ENCODE results near the gene L3MBTL2. TPM values are rescaled to one million over a fixed set of nuclear protein-coding genes. Genes with fewer than 3 reads are reported as not detected.
A peak's percentile ranks its signal among the peaks of the same experiment; 100 is the strongest.
"Not testable (repeated sequence)": the region's sequence is repeated elsewhere in the genome, so short reads cannot be mapped to it uniquely, and the experiment has no call there.

L3MBTL2 gene
- total and polyA plus RNA-seq, 4 donors = 8.7 to 17.4 (median 12.3) TPM

GRCh38 chr22:41177622-41178424, 27.3 kb upstream of the L3MBTL2 start:
- Histone ChIP-seq H3K9ac (ENCODE audit: low read depth in 1 of 2, low read length in 2 of 2) (no peak overlapping the region), H3K4me3 (ENCODE audit: low read depth in 1 of 3, low read length in 3 of 3) (no peak overlapping the region), H3K36me3 (ENCODE audit: control insufficient read depth in 4 of 4, insufficient read depth in 3 of 4, low read depth in 1 of 4, low read length in 3 of 4) (peaks cover 29 to 61% (median 57%) of the 10 kb centered on the region in 4 donors), H3K27me3 (ENCODE audit: control insufficient read depth in 4 of 4, insufficient read depth in 4 of 4, low read length in 3 of 4) (no peaks in the 10 kb centered on the region), H3K27ac (ENCODE audit: low read depth in 1 of 2, low read length in 2 of 2) (no peak overlapping the region), H3K4me1 (ENCODE audit: control insufficient read depth in 4 of 4, insufficient read depth in 4 of 4, low read length in 3 of 4) (no peaks in the 10 kb centered on the region), H3K9me3 (ENCODE audit: control insufficient read depth in 4 of 4, low read length in 3 of 4) (no peaks in the 10 kb centered on the region)
- TF ChIP-seq GABPA (IDR thresholded peaks at IDR 0.05 in 1 of 2, conservative IDR thresholded peaks at IDR 0.05 in 1 of 2) (no peak), MAX (IDR thresholded peaks at IDR 0.05) (no peak)
- no peak for DNase-seq (ENCODE audit: low spot score)
- WGBS = 85% methylated on average over 9 of the region's 9 CpGs

- Histone ChIP-seq H3K9ac (ENCODE audit: low read depth in 1 of 2, low read length in 2 of 2) (no peak overlapping the region), H3K27ac (ENCODE audit: low read depth in 1 of 2, low read length in 2 of 2) (no peak overlapping the region), H3K9me3 (ENCODE audit: control insufficient read depth in 4 of 4, low read length in 3 of 4) (no peaks in the 10 kb centered on the region), H3K36me3 (ENCODE audit: control insufficient read depth in 4 of 4, insufficient read depth in 3 of 4, low read depth in 1 of 4, low read length in 3 of 4) (peaks cover 29 to 55% (median 51%) of the 10 kb centered on the region in 4 donors), H3K4me3 (ENCODE audit: low read depth in 1 of 3, low read length in 3 of 3) (no peak overlapping the region), H3K4me1 (ENCODE audit: control insufficient read depth in 4 of 4, insufficient read depth in 4 of 4, low read length in 3 of 4) (no peaks in the 10 kb centered on the region), H3K27me3 (ENCODE audit: control insufficient read depth in 4 of 4, insufficient read depth in 4 of 4, low read length in 3 of 4) (no peaks in the 10 kb centered on the region)
- WGBS = 66% methylated on average over 8 of the region's 8 CpGs
- TF ChIP-seq HNF4A (conservative IDR thresholded peaks at IDR 0.05) (peak; percentile 15 to 51), HNF4G (IDR thresholded peaks at IDR 0.05) (no peak), YY1 (IDR thresholded peaks at IDR 0.05) (no peak), REST (IDR thresholded peaks at IDR 0.05) (no peak), RAD21 (IDR thresholded peaks at IDR 0.05) (peak in 1 of 2 donors; percentile 38)
- DNase-seq (ENCODE audit: low spot score) = no peak
Observed at GRCh38 chr22:41178425-41178975, 26.6 kb upstream of the L3MBTL2 start.

GRCh38 chr22:41180362-41180761, 24.8 kb upstream of the L3MBTL2 start:
- H3K9me3 ChIP-seq (ENCODE audit: control insufficient read depth in 4 of 4, low read length in 3 of 4); H3K4me1 ChIP-seq (ENCODE audit: control insufficient read depth in 4 of 4, insufficient read depth in 4 of 4, low read length in 3 of 4); H3K27me3 ChIP-seq (ENCODE audit: control insufficient read depth in 4 of 4, insufficient read depth in 4 of 4, low read length in 3 of 4); H3K27ac ChIP-seq (ENCODE audit: low read depth in 1 of 2, low read length in 2 of 2); H3K9ac ChIP-seq (ENCODE audit: low read depth in 1 of 2, low read length in 2 of 2); H3K4me3 ChIP-seq (ENCODE audit: low read depth in 1 of 3, low read length in 3 of 3); DNase-seq (ENCODE audit: low spot score): not testable (repeated sequence)
- peaks cover 22 to 39% (median 35%) of the 10 kb centered on the region in 4 donors for H3K36me3 ChIP-seq (ENCODE audit: control insufficient read depth in 4 of 4, insufficient read depth in 3 of 4, low read depth in 1 of 4, low read length in 3 of 4)
- WGBS = 97% methylated on average over 6 of the region's 6 CpGs

GRCh38 chr22:41180926-41181325, 24.2 kb upstream of the L3MBTL2 start:
- Histone ChIP-seq H3K27ac (ENCODE audit: low read depth in 1 of 2, low read length in 2 of 2) (no peak overlapping the region), H3K9me3 (ENCODE audit: control insufficient read depth in 4 of 4, low read length in 3 of 4) (no peaks in the 10 kb centered on the region), H3K36me3 (ENCODE audit: control insufficient read depth in 4 of 4, insufficient read depth in 3 of 4, low read depth in 1 of 4, low read length in 3 of 4) (peaks cover 18 to 34% (median 30%) of the 10 kb centered on the region in 4 donors), H3K27me3 (ENCODE audit: control insufficient read depth in 4 of 4, insufficient read depth in 4 of 4, low read length in 3 of 4) (no peaks in the 10 kb centered on the region), H3K4me3 (ENCODE audit: low read depth in 1 of 3, low read length in 3 of 3) (no peak overlapping the region), H3K9ac (ENCODE audit: low read depth in 1 of 2, low read length in 2 of 2) (no peak overlapping the region), H3K4me1 (ENCODE audit: control insufficient read depth in 4 of 4, insufficient read depth in 4 of 4, low read length in 3 of 4) (no peaks in the 10 kb centered on the region)
- no peak for TF ChIP-seq HNF4G (IDR thresholded peaks at IDR 0.05)
- no peak for TF ChIP-seq RXRA (IDR thresholded peaks at IDR 0.05)
- TF ChIP-seq FOXA1 (IDR thresholded peaks at IDR 0.05) = no peak
- no peak for TF ChIP-seq TAF1 (conservative IDR thresholded peaks at IDR 0.05)
- TF ChIP-seq SP1 (IDR thresholded peaks at IDR 0.05) = no peak
- no peak for TF ChIP-seq ATF3 (IDR thresholded peaks at IDR 0.05)
- no peak for TF ChIP-seq CTCF (IDR thresholded peaks at IDR 0.05; ENCODE audit: low read depth, low read length, missing input control)
- no peak for TF ChIP-seq EGR1 (IDR thresholded peaks at IDR 0.05; ENCODE audit: low read depth in 2 of 2)
- WGBS = 89% methylated on average over 3 of the region's 3 CpGs
- no peak for DNase-seq (ENCODE audit: low spot score)
